HCT116 (cell line): ENCODE data around the gene TMEM154.

Experiments used
- TF ChIP-seq, protein P1 (sequence below), 3 experiments: fragments of 200-600 bp in 1 of 3; sonication (generic) in 1 of 3; IDR thresholded peaks in 2 of 3; conservative IDR thresholded peaks in 1 of 3; 2 replicates each; pipeline ENCODE4 v1.5.1; 2012 to 2017; ENCODE audit warnings: low read depth in 2 of 3, low read length in 2 of 3, antibody characterized with exemption in 1 of 3, borderline replicate concordance in 1 of 3, control low read depth in 1 of 3, mild to moderate bottlenecking in 1 of 3, mixed read lengths in 1 of 3, mixed run types in 1 of 3, moderate library complexity in 1 of 3; ENCODE audit not compliant: insufficient read depth in 1 of 3
- TF ChIP-seq, protein P2 (sequence below): IDR thresholded peaks from 2 replicates; pipeline ENCODE4 v1.6.1; 2012; ENCODE audit warnings: low read depth

DNA sequence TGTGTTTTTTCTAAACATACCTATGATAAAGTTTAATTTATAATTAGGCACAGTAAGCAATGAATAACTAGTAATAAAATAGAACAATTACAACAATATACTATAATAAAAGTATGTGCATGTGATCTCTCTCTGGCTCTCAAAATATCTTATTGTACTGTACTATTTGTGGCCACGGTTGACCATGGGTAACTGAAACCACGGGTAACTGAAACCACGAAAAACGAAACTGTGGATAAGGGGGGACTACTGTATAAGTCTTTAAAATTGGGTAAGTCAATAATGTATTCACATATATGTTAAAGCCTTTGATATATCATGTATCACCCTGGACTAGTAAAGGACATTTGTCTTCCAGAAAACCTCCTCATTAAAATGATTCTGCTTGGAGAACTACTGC lies 20.0 kb downstream of the TMEM154 start:
- TF ChIP-seq, protein P1, sequence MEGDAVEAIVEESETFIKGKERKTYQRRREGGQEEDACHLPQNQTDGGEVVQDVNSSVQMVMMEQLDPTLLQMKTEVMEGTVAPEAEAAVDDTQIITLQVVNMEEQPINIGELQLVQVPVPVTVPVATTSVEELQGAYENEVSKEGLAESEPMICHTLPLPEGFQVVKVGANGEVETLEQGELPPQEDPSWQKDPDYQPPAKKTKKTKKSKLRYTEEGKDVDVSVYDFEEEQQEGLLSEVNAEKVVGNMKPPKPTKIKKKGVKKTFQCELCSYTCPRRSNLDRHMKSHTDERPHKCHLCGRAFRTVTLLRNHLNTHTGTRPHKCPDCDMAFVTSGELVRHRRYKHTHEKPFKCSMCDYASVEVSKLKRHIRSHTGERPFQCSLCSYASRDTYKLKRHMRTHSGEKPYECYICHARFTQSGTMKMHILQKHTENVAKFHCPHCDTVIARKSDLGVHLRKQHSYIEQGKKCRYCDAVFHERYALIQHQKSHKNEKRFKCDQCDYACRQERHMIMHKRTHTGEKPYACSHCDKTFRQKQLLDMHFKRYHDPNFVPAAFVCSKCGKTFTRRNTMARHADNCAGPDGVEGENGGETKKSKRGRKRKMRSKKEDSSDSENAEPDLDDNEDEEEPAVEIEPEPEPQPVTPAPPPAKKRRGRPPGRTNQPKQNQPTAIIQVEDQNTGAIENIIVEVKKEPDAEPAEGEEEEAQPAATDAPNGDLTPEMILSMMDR (IDR thresholded peaks at IDR 0.05 in 2 of 3, conservative IDR thresholded peaks at IDR 0.05 in 1 of 3; ENCODE audit: borderline replicate concordance in 1 of 3, insufficient read depth in 1 of 3, low read depth in 2 of 3, low read length in 2 of 3), result no peak
- TF ChIP-seq, protein P2, sequence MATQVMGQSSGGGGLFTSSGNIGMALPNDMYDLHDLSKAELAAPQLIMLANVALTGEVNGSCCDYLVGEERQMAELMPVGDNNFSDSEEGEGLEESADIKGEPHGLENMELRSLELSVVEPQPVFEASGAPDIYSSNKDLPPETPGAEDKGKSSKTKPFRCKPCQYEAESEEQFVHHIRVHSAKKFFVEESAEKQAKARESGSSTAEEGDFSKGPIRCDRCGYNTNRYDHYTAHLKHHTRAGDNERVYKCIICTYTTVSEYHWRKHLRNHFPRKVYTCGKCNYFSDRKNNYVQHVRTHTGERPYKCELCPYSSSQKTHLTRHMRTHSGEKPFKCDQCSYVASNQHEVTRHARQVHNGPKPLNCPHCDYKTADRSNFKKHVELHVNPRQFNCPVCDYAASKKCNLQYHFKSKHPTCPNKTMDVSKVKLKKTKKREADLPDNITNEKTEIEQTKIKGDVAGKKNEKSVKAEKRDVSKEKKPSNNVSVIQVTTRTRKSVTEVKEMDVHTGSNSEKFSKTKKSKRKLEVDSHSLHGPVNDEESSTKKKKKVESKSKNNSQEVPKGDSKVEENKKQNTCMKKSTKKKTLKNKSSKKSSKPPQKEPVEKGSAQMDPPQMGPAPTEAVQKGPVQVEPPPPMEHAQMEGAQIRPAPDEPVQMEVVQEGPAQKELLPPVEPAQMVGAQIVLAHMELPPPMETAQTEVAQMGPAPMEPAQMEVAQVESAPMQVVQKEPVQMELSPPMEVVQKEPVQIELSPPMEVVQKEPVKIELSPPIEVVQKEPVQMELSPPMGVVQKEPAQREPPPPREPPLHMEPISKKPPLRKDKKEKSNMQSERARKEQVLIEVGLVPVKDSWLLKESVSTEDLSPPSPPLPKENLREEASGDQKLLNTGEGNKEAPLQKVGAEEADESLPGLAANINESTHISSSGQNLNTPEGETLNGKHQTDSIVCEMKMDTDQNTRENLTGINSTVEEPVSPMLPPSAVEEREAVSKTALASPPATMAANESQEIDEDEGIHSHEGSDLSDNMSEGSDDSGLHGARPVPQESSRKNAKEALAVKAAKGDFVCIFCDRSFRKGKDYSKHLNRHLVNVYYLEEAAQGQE, result no peak
